Islet precursor cell (in vitro differentiated cells): Measurements from ENCODE around the gene BST1.

ENCODE experiments used
- DNase-seq: peaks from one replicate; pipeline ENCODE4 v3.0.0-alpha.2; 2018

The BST1 gene

GRCh38 chr4:15676899-15677298, 26.0 kb upstream of the BST1 start:
- no peak for DNase-seq

GRCh38 chr4:15677507-15677988, 25.3 kb upstream of the BST1 start:
- DNase-seq = peak; percentile 60

- no peak for DNase-seq
These were observed 21.8 kb upstream of the BST1 start for GRCh38 chr4:15681067-15681371.

GRCh38 chr4:15681372-15682241, 21.3 kb upstream of the BST1 start, which contains the start of gene FAM200B:
Gene FAM200B (plus strand): TSS chr4:15681827. CDS start chr4:15686978, 5,151 bp downstream.
- peak; percentile 100 for DNase-seq

- DNase-seq = no peak
These were observed 20.4 kb upstream of the BST1 start for GRCh38 chr4:15682242-15683142.

GRCh38 chr4:15683143-15683495, 19.7 kb upstream of the BST1 start:
- no peak for DNase-seq

GRCh38 chr4:15684498-15684897, 18.4 kb upstream of the BST1 start:
- DNase-seq = no peak

- no peak for DNase-seq
These were observed 14.8 kb upstream of the BST1 start for GRCh38 chr4:15688051-15688450.

GRCh38 chr4:15689540-15689939, 13.3 kb upstream of the BST1 start:
- no peak for DNase-seq

- peak; percentile 83 for DNase-seq
These were observed 12.7 kb upstream of the BST1 start for GRCh38 chr4:15690020-15690809.

GRCh38 chr4:15691346-15692135, 11.3 kb upstream of the BST1 start:
- peak; percentile 61 for DNase-seq

GRCh38 chr4:15692602-15693001, 10.3 kb upstream of the BST1 start:
- no peak for DNase-seq

GRCh38 chr4:15694431-15694830, 8.4 kb upstream of the BST1 start:
- DNase-seq = no peak

- peak; percentile 98 for DNase-seq
These were observed 7.6 kb upstream of the BST1 start for GRCh38 chr4:15695240-15695699.

- DNase-seq = no peak
These were observed 7.1 kb upstream of the BST1 start for GRCh38 chr4:15695729-15696128.

GRCh38 chr4:15696866-15697265, 6.0 kb upstream of the BST1 start:
- no peak for DNase-seq

GRCh38 chr4:15703439-15703838, 574 bp downstream of the BST1 start:
- DNase-seq = no peak

GRCh38 chr4:15704129-15704528, 1.3 kb downstream of the BST1 start:
- DNase-seq = no peak

- DNase-seq = no peak
These were observed 3.9 kb downstream of the BST1 start for GRCh38 chr4:15706646-15707362.

- DNase-seq = no peak
These were observed 4.5 kb downstream of the BST1 start for GRCh38 chr4:15707363-15707715.

- DNase-seq = peak; percentile 1
These were observed 8.9 kb downstream of the BST1 start for GRCh38 chr4:15711762-15712161.
